AG08395 (cell line): ENCODE measurements around the gene SRSF2.
"Not testable (repeated sequence)": the region's sequence is repeated elsewhere in the genome, so short reads cannot be mapped to it uniquely, and the experiment has no call there.

ENCODE experiments used
- DNase-seq: peaks from one replicate; pipeline ENCODE4 v3.0.0; 2012; ENCODE audit warnings: mixed read lengths, low spot score

The SRSF2 gene

DNA sequence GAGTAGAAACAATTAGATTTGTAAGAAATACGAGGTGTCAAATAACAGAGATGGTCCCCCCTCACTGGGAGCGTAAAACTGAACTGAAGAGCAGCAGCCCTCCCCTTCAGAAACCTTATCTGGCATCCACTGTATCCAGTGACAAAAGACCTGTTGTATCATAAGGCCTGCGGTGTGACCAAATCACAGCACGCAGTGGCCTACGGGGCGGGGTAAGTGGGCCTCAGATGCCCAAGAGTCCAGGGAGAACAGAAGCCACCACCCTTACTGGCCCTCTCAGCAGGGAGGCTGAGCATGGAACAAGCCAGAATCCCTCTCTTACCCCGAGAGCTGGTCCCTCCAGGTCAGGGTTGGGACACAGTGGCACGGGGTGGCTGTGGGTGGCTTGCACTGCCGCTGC is 16.2 kb downstream of the SRSF2 start:
- no peak for DNase-seq

GRCh38 chr17:76720211-76720610 is 16.9 kb downstream of the SRSF2 start:
- no peak for DNase-seq

- no peak for DNase-seq
Observed at GRCh38 chr17:76718516-76718915, 18.6 kb downstream of the SRSF2 start.

DNA sequence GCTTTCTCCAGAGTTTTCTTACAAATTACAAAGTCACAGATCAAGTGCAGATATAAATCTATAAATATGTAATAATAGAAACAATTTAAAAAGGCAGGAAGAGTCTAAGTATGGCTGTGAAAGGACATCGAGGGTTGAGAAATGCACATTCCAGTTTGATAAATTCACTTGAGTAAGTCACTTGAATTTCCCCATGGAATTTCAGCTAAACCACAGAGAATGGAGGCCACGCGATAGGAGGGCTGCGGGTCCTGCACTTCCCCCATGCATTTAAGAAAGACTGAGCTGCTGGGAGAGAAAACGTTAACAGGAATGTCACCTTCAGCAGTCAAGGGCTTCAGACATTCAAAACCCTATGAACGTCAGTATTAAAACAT is 20.3 kb downstream of the SRSF2 start:
- peak; percentile 83 for DNase-seq

- DNase-seq: peak; percentile 95
Observed at GRCh38 chr17:76716146-76716838, 20.8 kb downstream of the SRSF2 start.

DNA sequence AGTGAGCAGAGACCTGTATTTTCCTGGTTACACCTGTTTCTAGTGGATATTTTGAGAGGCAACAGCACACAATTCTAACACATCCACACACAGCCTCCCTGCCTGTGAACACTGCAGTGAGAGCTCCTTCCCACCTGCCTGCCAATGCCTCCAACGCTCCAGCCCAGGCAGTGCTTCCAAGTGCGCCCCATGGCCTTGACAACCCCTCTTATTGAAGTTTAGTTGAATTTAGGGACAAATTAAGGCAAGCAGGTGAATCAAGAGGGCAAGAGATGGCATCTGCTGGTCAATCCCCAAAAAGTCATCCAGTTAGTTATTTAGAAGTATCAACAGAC is 21.7 kb downstream of the SRSF2 start:
- DNase-seq: no peak

GRCh38 chr17:76714822-76715495 is 22.2 kb downstream of the SRSF2 start:
- no peak for DNase-seq

- DNase-seq: no peak
Observed at GRCh38 chr17:76714336-76714735, 22.8 kb downstream of the SRSF2 start.

- no peak for DNase-seq
Observed at GRCh38 chr17:76713765-76714164, 23.4 kb downstream of the SRSF2 start.

DNA sequence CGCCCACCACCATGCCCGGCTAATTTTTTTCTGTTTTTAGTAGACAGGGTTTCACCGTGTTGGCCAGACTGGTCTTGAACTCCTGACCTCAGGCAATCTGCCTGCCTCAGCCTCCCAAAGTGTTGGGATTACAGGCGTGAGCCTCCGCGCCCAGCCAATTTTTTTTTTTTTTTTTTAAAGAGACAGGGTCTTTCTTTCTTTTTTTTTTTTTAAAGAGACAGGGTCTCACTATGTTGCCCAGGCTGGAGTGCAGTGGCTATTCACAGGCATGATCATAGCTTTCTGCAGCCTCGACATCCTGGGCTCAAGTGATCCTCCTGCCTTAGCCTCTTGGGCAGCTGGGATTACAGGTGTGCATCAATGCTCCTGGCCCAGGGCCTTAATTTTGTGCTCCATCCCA is 24.8 kb downstream of the SRSF2 start:
- DNase-seq: not testable (repeated sequence)

- peak; percentile 85 for DNase-seq
Observed at GRCh38 chr17:76710863-76711611, 26.1 kb downstream of the SRSF2 start, which contains the start of gene MXRA7. Gene MXRA7, minus strand, starts transcription at chr17:76710965. Its CDS starts 19 bp downstream, at chr17:76710946.

DNA sequence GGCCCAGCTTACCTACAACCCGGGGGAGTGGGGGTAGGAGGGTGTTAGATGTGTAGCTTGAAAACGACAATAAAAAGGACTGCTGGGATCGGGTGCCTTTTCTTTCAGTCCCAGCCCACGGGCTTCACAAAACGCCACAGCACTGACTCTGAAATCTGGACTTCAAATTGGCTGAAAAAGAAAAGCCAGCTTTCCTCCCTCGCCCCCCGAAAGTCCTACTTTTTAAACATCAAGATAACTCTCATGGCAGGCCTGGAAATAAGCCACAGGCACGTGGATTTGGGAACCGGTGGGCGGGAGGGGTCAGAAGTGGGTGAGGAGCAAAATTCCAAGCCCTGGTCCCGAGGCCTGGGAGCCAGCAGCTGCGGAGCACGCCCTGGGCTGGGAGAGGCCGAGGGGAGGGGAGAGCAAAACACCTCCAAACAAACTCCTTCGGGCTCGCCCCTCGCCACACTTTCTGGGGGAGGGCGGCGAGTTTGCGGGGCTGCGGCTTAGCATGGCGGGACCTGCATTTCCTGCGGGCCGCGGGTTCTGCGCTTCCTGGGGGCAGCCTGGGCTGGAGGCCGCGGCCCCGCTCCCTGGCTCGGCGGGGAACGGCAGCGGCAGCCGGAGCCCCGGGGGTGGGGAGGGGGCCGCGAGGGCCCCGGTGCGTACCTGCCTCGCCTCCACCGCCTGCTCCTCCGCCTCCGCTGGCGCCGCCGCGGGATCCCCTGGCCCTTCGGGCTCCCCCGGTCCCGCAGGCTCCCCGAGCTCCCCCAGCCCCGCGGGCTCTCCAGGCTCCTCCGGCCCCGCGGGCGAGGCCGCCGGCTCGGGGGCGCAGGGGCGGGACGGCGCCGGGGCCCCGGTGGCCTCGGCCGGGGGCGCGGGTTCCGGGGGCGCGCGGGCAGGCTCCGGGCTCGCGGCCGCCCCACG is 26.9 kb downstream of the SRSF2 start:
- not testable (repeated sequence) for DNase-seq

- peak; percentile 95 for DNase-seq
Observed at GRCh38 chr17:76709077-76709950, 27.8 kb downstream of the SRSF2 start.

DNA sequence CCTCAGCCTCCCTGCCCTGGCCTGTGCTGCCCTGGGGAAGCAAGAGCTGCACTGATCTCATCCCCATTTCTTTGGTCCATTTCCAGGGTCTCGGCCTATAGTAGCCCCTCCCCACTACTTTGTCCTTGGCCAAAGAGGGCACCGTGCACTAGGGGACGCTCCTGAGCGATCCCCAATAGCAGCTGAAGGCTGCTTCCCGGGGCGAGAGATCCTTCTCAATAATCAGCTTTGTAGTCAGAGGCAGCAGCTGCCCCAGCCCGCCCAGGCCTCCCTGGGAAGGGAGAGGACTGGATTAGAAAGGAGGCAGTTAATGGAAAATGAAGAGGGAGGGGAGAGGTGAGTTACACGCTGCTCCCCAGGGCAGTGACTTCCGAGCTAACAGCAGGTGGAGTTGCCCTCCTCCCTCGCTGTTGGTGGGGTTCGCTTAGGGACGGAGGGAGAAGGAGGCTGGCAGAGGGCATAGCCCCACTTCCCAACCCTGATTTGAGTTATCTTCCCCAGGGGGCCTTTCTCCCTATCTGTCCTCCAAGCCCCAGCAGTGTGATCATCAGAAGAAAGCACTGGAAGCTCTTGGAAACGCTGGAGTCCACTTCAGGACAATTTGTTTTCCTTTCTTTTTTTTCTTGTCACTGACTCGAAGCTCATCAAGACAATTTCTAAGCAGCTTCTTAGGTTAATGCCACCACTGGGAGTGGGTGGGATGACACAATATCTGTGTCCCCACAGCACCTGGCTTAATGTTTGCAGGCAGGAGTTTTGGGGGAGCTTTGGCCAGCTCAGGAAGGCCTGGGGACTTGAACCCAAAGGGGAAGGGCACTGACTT is 28.9 kb downstream of the SRSF2 start:
- DNase-seq: no peak

DNA sequence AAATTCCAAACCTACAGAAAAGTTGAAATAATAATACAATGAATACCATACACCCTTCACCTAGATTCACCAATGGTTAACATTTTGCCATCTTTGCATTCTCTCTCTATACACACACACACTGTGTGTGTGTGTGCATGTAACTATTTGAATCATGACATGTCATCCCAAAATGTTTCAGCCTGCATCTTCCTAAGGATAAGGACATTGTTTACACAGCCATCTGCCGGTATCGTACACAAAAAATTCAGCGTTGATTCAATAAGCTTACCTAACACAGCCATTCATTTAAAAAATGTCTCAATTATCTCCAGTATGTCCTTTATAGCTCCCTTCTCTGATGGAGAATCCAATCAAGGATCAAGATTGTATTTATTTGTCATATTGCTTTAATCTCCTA is 30.3 kb downstream of the SRSF2 start:
- DNase-seq: no peak

- DNase-seq: no peak
Observed at GRCh38 chr17:76704805-76705204, 32.3 kb downstream of the SRSF2 start.

DNA sequence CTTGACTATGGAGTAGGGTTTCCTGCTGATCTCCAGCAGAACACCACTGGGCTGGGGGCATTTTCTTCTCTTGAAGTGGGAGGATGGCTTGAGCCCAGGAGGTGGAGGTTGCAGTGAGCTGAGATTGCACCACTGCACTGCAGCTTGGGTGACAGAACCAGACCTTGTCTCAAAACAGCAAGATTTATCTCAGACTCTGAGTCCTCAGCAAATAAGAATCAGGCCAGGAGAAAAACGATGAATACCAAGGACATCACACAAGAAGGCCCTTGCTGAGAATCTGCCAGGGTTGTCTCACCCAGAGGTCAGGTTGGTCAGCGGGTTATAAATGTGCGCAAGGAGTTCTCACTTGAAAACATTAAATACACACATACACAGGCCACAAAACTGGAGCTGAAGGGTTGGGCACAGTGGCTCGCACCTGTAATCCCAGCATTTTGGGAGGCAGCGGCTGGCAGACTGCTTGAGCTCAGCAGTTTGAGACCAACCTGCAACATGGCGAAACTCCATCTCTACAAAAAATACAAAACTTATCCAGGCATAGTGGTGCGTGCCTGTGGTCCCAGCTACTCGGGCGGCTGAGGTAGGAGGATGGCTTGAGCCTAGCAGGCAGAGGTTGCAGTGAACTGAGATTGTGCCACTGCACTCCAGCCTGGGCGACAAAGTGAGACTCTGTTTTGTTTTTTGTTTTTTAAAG is 34.0 kb downstream of the SRSF2 start:
- DNase-seq: no peak

DNA sequence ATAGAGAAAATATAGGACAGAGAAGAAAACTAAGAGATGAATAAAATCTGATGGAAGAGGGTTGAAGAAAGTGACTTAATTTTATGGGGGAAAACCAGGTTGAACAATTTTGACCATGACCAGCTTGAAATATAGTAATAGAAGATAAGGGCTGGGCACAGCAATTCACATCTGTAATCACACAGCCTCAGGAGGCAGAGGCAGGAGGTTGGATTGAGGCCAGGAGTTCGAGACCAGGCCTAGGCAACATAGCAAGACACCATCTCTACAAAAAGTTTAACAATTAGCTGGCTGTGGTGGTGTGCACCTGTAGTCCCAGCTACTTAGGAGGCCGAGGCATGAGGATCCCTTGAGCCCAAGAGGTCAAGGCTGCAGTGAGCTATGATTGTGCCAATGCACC is 35.1 kb downstream of the SRSF2 start:
- DNase-seq: no peak

- DNase-seq: no peak
Observed at GRCh38 chr17:76701471-76701967, 35.6 kb downstream of the SRSF2 start.
